Thoracic aorta (tissue), 2 donors: Measurements from ENCODE around the gene MED1. TPM values are rescaled to one million over a fixed set of nuclear protein-coding genes. Genes with fewer than 3 reads are reported as not detected.

Experiments used
- ATAC-seq: fragments of 150-250 bp; one replicate; pipeline ENCODE4 v1.8.0; 2017; ENCODE audit warnings: low read depth; ENCODE audit not compliant: insufficient number of reproducible peaks, low FRiP score
- DNase-seq: peaks from one replicate; pipeline ENCODE4 v3.0.0-alpha.2; 2020; ENCODE audit warnings: low spot score
- H3K27ac ChIP-seq, 2 donors: fragments of 200-600 bp; sonication (generic); 1 replicate in 1 of 2; 2 replicates in 1 of 2; pipeline ENCODE4 v1.5.1; 2016; ENCODE audit warnings: mild to moderate bottlenecking in 2 of 2, moderate library complexity in 2 of 2
- H3K27me3 ChIP-seq: fragments of 200-600 bp; sonication (generic); replicated peaks from 2 replicates; pipeline ENCODE4 v1.6.0; 2016; ENCODE audit warnings: mild to moderate bottlenecking; ENCODE audit not compliant: insufficient read depth
- H3K36me3 ChIP-seq: fragments of 200-600 bp; sonication (generic); one replicate; pipeline ENCODE4 v1.5.1; 2016
- H3K4me1 ChIP-seq, 2 donors: fragments of 200-600 bp; sonication (generic); 1 replicate in 1 of 2; 2 replicates in 1 of 2; pipeline versions ENCODE4 v1.5.1 to v1.6.0; 2016; ENCODE audit warnings: low read depth in 2 of 2, mild to moderate bottlenecking in 1 of 2; ENCODE audit not compliant: control insufficient read depth in 1 of 2
- H3K4me3 ChIP-seq: fragments of 200-600 bp; sonication (generic); 2 replicates; pipeline ENCODE4 v1.5.1; 2016; ENCODE audit warnings: mild to moderate bottlenecking
- H3K9me3 ChIP-seq: fragments of 200-600 bp; sonication (generic); 2 replicates; pipeline ENCODE4 v1.5.1; 2016
- CTCF ChIP-seq: fragments of 200-600 bp; sonication (generic); IDR thresholded peaks from one replicate; pipeline ENCODE4 v1.5.1; 2019; ENCODE audit warnings: antibody characterized with exemption
- total RNA-seq, 2 donors: library from RNA; depleted of rRNA; stranded (reverse); fragments of >200 nt; gene quantifications; one replicate each; pipeline versions ENCODE4 v1.1.0 to v1.2.3, GENCODE V29; 2016

The MED1 gene
- total RNA-seq, 2 donors from 2014 or later, result 18.1 to 29.0 TPM

GRCh38 chr17:39462631-39463375 is 11.7 kb upstream of the MED1 start:
- Histone ChIP-seq H3K27ac (peak overlapping the region; percentile 97 to 99), H3K9me3 (no peaks in the 10 kb centered on the region), H3K4me1 (peaks cover 23 to 29% of the 10 kb centered on the region in 2 donors), H3K4me3 (peak overlapping the region; percentile 99), H3K36me3 (no peaks in the 10 kb centered on the region), H3K27me3 (no peaks in the 10 kb centered on the region)
- DNase-seq, result no peak
- no peak for TF ChIP-seq CTCF
- ATAC-seq, result no peak

- no peak for TF ChIP-seq CTCF
- Histone ChIP-seq H3K27me3 (no peaks in the 10 kb centered on the region), H3K36me3 (no peaks in the 10 kb centered on the region), H3K4me3 (peak overlapping the region; percentile 99), H3K9me3 (no peaks in the 10 kb centered on the region), H3K4me1 (peaks cover 23 to 29% of the 10 kb centered on the region in 2 donors), H3K27ac (peak overlapping the region; percentile 97 to 99)
- ATAC-seq, result no peak
- DNase-seq, result no peak
Observed at GRCh38 chr17:39461926-39462569, 11.0 kb upstream of the MED1 start.

GRCh38 chr17:39461113-39461925 is 10.3 kb upstream of the MED1 start, which contains the start of gene CDK12:
Gene CDK12, plus strand, starts transcription at chr17:39461486. Its CDS starts 586 bp downstream, at chr17:39462072.
- DNase-seq (peak; percentile 93), ATAC-seq (peak; percentile 95)
- H3K36me3 ChIP-seq, result no peaks in the 10 kb centered on the region
- no peaks in the 10 kb centered on the region for H3K9me3 ChIP-seq
- peak within 1 kb of the TSS; percentile 97 to 99 for H3K27ac ChIP-seq
- no peak for TF ChIP-seq CTCF
- H3K4me1 ChIP-seq, result peaks cover 23 to 29% of the 10 kb centered on the region in 2 donors
- H3K4me3 ChIP-seq, result peak within 1 kb of the TSS; percentile 99
- H3K27me3 ChIP-seq, result no peaks in the 10 kb centered on the region

GRCh38 chr17:39455919-39456318 is 4.9 kb upstream of the MED1 start:
- Histone ChIP-seq H3K9me3 (no peaks in the 10 kb centered on the region), H3K36me3 (no peaks in the 10 kb centered on the region), H3K4me3 (no peak overlapping the region), H3K27me3 (no peaks in the 10 kb centered on the region), H3K4me1 (peaks cover 0 to 5% of the 10 kb centered on the region in 2 donors), H3K27ac (no peak overlapping the region)
- no peak for TF ChIP-seq CTCF
- ATAC-seq (no peak), DNase-seq (no peak)

GRCh38 chr17:39450051-39450450 is 1.0 kb downstream of the MED1 start:
- no peak overlapping the region for H3K27ac ChIP-seq
- peaks cover 13% of the 10 kb centered on the region for H3K36me3 ChIP-seq
- no peaks in the 10 kb centered on the region for H3K9me3 ChIP-seq
- H3K4me1 ChIP-seq, result peaks cover 7 to 13% of the 10 kb centered on the region in 2 donors
- no peaks in the 10 kb centered on the region for H3K27me3 ChIP-seq
- peak overlapping the region; percentile 92 for H3K4me3 ChIP-seq
- ATAC-seq (no peak), DNase-seq (no peak)
- TF ChIP-seq CTCF, result no peak
